Measurements from ENCODE around the gene TELO2.

GRCh38 chr16:1488619-1489018, 4.5 kb upstream of the TELO2 start, which contains the start of gene PTX4:
- TF ChIP-seq CTCF (IDR thresholded peaks at IDR 0.05; ENCODE audit: low read length) (no peak), EZH2 (IDR thresholded peaks at IDR 0.05; ENCODE audit: borderline replicate concordance, low read length) (no peak)
